Endothelial cell (in vitro differentiated cells): ENCODE data around the gene CC2D2B. TPM values are rescaled to one million over a fixed set of nuclear protein-coding genes. Genes with fewer than 3 reads are reported as not detected.

Experiments
- DNase-seq: peaks from one replicate; pipeline ENCODE4 v3.0.0; 2021; ENCODE audit warnings: low spot score
- H3K27ac Mint-ChIP-seq: one replicate; pipeline ENCODE4 v1.8.0; 2021; ENCODE audit warnings: mixed read lengths, inconsistent platforms; ENCODE audit not compliant: unreplicated experiment
- H3K27me3 Mint-ChIP-seq: one replicate; pipeline ENCODE4 v1.8.0; 2021; ENCODE audit warnings: mild to moderate bottlenecking, moderate library complexity, mixed read lengths, inconsistent platforms; ENCODE audit not compliant: unreplicated experiment
- H3K36me3 Mint-ChIP-seq: one replicate; pipeline ENCODE4 v1.8.0; 2021; ENCODE audit warnings: mild to moderate bottlenecking, low read depth, mixed read lengths, inconsistent platforms; ENCODE audit not compliant: unreplicated experiment
- H3K4me1 Mint-ChIP-seq: one replicate; pipeline ENCODE4 v1.8.0; 2021; ENCODE audit warnings: mild to moderate bottlenecking, mixed read lengths, inconsistent platforms; ENCODE audit not compliant: unreplicated experiment
- H3K4me3 Mint-ChIP-seq: one replicate; pipeline ENCODE4 v1.8.0; 2021; ENCODE audit warnings: mild to moderate bottlenecking, mixed read lengths, inconsistent platforms; ENCODE audit not compliant: unreplicated experiment
- H3K9me3 Mint-ChIP-seq: one replicate; pipeline ENCODE4 v1.8.0; 2021; ENCODE audit warnings: mixed read lengths, inconsistent platforms; ENCODE audit not compliant: unreplicated experiment
- total RNA-seq: library from RNA; stranded (reverse); fragmentation: NEBNext Ultra II Directional; extraction: Animal tissue kit (Norgen Biotek cat#: 25700); gene quantifications from one replicate; pipeline ENCODE4 v1.2.1, GENCODE V29; 2021; ENCODE audit not compliant: unreplicated experiment
- TF ChIP-seq, protein P1 (sequence below): fragments of 200-600 bp; sonication (generic); IDR thresholded peaks from one replicate; pipeline ENCODE4 v1.5.0; 2021; ENCODE audit warnings: antibody characterized with exemption; ENCODE audit not compliant: unreplicated experiment

The CC2D2B gene
- total RNA-seq, 1 donor from 2014 or later: 2.1 TPM

DNA sequence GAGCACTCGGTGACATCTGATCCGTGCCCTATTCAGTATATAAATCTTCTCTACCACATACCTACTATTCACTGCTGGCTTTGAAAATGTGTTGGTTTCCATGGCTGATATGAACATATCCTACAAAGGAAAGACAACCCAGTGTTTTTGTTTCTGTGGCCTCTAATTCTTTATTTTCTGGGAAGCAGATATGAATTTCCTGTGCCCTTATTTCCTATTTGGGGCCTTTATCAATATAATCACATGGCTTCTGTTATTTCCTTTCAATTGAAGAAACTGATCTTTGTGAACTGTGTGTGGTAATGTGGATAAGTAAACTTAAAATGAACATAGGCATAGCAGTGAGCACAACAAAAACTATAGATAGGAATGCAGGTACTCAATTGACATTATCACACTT, 146.2 kb downstream of the CC2D2B start:
- Mint-ChIP-seq H3K27me3 (peaks cover 1% of the 10 kb centered on the region), H3K4me1 (peaks cover 45% of the 10 kb centered on the region), H3K36me3 (peaks cover 57% of the 10 kb centered on the region), H3K9me3 (no peaks in the 10 kb centered on the region), H3K27ac (peak overlapping the region; percentile 95), H3K4me3 (peak overlapping the region; percentile 44)
- TF ChIP-seq, protein P1, sequence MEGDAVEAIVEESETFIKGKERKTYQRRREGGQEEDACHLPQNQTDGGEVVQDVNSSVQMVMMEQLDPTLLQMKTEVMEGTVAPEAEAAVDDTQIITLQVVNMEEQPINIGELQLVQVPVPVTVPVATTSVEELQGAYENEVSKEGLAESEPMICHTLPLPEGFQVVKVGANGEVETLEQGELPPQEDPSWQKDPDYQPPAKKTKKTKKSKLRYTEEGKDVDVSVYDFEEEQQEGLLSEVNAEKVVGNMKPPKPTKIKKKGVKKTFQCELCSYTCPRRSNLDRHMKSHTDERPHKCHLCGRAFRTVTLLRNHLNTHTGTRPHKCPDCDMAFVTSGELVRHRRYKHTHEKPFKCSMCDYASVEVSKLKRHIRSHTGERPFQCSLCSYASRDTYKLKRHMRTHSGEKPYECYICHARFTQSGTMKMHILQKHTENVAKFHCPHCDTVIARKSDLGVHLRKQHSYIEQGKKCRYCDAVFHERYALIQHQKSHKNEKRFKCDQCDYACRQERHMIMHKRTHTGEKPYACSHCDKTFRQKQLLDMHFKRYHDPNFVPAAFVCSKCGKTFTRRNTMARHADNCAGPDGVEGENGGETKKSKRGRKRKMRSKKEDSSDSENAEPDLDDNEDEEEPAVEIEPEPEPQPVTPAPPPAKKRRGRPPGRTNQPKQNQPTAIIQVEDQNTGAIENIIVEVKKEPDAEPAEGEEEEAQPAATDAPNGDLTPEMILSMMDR: no peak
- DNase-seq: no peak

DNA sequence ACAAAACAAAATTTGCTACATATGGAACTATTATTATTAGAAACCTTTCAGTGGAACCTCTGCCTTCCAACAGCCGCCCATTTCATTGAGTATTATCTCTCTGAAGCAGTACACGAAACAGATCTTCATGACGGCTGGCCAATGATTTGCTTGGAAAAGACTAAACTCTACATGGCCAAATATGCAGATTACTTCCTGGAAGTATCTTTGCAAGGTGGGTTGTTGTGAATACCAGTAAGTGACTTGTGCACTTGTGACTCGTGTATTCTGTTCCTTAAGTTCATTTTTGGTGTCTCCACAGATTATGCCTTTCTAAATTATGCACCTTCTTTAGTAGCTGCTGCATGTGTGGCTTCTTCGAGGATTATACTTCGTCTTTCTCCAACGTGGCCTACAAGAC, 149.0 kb downstream of the CC2D2B start:
- Mint-ChIP-seq H3K4me3 (no peak overlapping the region), H3K9me3 (no peaks in the 10 kb centered on the region), H3K36me3 (peaks cover 57% of the 10 kb centered on the region), H3K27ac (no peak overlapping the region), H3K27me3 (peaks cover 6% of the 10 kb centered on the region), H3K4me1 (peaks cover 31% of the 10 kb centered on the region)
- no peak for DNase-seq
- TF ChIP-seq, protein P1: no peak

- Mint-ChIP-seq H3K4me3 (no peak overlapping the region), H3K27ac (no peak overlapping the region), H3K27me3 (peaks cover 5% of the 10 kb centered on the region), H3K9me3 (no peaks in the 10 kb centered on the region), H3K36me3 (peaks cover 44% of the 10 kb centered on the region), H3K4me1 (peaks cover 11% of the 10 kb centered on the region)
- TF ChIP-seq, protein P1: no peak
- no peak for DNase-seq
These were observed 153.5 kb downstream of the CC2D2B start for GRCh38 chr10:96061232-96061631.

DNA sequence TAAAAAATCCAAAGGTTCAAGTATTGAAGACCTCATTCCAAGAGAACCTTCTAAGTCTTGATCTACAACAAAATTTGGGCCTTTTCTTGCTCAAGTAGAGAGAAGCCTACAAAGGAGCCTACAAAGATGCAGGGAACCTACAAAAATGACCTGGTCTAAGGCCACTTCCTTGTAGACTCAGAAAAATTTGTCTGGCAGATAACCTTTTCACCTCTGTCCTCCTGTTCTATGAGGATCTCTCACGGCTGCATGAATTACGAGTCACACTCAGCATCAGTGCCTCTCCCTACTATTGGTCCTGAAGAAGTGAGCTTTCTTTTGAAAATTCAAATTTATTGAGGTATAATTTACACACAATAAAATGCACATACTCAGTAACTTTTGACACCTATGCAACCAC, 164.9 kb downstream of the CC2D2B start:
- no peak overlapping the region for H3K4me3 Mint-ChIP-seq
- TF ChIP-seq, protein P1: no peak
- DNase-seq: no peak

DNA sequence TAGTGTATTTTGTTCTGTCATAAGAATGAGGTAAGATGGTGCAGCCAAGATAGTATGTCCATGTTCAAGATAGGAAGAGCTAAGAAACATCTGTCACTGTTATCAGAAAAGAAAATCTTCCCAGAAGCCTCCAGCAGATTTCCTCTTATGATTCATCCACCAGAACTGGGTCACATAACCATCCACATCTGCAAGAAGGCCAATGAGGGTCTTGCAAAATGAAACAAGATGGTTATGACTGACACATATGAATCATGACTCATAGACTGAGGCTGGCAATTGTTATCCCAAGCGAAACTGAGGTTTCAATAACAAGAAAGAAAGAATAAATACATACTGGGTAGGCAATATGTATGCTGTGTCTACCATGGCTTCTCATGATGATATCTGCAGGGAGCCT, 165.9 kb downstream of the CC2D2B start:
- no peak overlapping the region for H3K4me3 Mint-ChIP-seq
- no peak overlapping the region for H3K27ac Mint-ChIP-seq
- TF ChIP-seq, protein P1: no peak
- H3K27me3 Mint-ChIP-seq: peaks cover 2% of the 10 kb centered on the region
- H3K36me3 Mint-ChIP-seq: no peaks in the 10 kb centered on the region
- peaks cover 39% of the 10 kb centered on the region for H3K4me1 Mint-ChIP-seq
- H3K9me3 Mint-ChIP-seq: no peaks in the 10 kb centered on the region
- no peak for DNase-seq

More for the DNA sequence above, 164.9 kb downstream of the CC2D2B start:
- no peaks in the 10 kb centered on the region for H3K36me3 Mint-ChIP-seq
- peaks cover 39% of the 10 kb centered on the region for H3K4me1 Mint-ChIP-seq
- H3K9me3 Mint-ChIP-seq: no peaks in the 10 kb centered on the region
- H3K27ac Mint-ChIP-seq: peak overlapping the region; percentile 55
- peaks cover 2% of the 10 kb centered on the region for H3K27me3 Mint-ChIP-seq
